ENCODE measurements around the gene RAPGEF1.

DNA sequence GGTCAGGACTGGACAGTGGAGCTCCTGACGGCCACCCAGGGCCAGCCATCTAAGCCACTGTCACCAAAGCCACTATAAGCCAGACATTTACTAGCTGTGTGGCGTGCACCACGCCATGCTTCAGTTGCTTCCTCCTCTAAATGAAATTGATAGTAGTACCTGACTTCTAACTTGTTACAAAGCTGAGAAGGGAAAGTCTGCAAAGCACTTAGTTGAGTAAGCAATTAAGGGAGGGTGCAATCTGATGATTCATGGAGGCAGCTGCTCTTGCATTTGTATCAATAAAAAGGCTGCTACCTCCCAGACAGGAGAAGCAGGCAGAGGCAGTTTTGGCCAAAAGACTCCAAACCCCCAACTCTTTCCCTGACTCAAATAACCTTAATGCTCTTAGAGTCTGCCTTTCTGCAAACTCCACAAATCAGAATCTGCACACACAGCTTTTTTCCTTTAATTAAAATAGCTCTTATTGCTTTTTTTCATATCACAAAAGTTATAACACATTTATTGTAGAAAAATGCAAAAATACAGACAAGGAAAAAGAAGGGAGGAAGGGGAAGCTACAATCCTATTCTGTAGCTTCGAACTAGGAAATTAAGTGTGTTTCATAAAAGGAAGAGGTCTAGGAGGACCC is 19.3 kb upstream of the RAPGEF1 start:
- TF ChIP-seq, protein P1, sequence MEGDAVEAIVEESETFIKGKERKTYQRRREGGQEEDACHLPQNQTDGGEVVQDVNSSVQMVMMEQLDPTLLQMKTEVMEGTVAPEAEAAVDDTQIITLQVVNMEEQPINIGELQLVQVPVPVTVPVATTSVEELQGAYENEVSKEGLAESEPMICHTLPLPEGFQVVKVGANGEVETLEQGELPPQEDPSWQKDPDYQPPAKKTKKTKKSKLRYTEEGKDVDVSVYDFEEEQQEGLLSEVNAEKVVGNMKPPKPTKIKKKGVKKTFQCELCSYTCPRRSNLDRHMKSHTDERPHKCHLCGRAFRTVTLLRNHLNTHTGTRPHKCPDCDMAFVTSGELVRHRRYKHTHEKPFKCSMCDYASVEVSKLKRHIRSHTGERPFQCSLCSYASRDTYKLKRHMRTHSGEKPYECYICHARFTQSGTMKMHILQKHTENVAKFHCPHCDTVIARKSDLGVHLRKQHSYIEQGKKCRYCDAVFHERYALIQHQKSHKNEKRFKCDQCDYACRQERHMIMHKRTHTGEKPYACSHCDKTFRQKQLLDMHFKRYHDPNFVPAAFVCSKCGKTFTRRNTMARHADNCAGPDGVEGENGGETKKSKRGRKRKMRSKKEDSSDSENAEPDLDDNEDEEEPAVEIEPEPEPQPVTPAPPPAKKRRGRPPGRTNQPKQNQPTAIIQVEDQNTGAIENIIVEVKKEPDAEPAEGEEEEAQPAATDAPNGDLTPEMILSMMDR (IDR thresholded peaks at IDR 0.05; ENCODE audit: insufficient read depth, low read length, poor library complexity, severe bottlenecking) = no peak
- TF ChIP-seq EZH2phosphoT487 (conservative IDR thresholded peaks at IDR 0.05; ENCODE audit: low read length) = no peak

Data from SU-DHL-6 (cell line).